GM12874 (cell line): ENCODE measurements around the gene WNT9A.

Source experiments
- TF ChIP-seq, protein P1 (sequence below): IDR thresholded peaks from 2 replicates; pipeline ENCODE4 v1.5.1; 2011; ENCODE audit warnings: low read depth, mild to moderate bottlenecking, control low read depth, low read length, moderate library complexity; ENCODE audit not compliant: insufficient read depth

Gene WNT9A

DNA sequence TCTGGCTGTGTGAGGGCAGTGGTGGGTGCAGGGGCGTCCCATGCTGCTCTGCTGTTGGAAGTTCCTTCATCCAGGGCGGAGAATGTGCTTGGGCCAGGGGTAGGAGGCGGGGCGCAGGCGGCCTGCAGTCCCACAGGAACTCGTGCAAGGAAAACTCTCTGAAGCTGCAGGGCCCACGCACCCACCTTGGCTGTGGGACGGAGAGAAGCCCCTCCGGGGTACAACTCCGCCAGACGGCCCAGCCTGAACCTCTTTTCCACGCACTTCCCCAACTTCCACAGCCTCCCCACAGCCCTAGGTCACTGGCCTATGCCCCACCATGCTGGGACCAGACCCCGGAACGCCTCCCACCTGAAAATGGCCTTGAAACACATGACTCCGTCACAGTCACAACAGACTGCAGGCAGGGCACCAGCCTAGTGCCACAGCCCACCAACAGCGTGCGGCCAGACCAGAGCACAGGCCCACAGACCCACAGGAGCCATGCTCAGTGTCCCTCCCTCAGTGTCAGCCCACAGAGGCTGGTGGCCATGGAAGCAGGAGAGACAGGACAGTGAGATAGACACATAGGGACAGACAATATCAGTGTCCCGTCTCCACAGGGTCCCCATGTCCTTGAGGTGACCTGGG lies 47.8 kb downstream of the WNT9A start:
- TF ChIP-seq, protein P1, sequence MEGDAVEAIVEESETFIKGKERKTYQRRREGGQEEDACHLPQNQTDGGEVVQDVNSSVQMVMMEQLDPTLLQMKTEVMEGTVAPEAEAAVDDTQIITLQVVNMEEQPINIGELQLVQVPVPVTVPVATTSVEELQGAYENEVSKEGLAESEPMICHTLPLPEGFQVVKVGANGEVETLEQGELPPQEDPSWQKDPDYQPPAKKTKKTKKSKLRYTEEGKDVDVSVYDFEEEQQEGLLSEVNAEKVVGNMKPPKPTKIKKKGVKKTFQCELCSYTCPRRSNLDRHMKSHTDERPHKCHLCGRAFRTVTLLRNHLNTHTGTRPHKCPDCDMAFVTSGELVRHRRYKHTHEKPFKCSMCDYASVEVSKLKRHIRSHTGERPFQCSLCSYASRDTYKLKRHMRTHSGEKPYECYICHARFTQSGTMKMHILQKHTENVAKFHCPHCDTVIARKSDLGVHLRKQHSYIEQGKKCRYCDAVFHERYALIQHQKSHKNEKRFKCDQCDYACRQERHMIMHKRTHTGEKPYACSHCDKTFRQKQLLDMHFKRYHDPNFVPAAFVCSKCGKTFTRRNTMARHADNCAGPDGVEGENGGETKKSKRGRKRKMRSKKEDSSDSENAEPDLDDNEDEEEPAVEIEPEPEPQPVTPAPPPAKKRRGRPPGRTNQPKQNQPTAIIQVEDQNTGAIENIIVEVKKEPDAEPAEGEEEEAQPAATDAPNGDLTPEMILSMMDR = no peak

DNA sequence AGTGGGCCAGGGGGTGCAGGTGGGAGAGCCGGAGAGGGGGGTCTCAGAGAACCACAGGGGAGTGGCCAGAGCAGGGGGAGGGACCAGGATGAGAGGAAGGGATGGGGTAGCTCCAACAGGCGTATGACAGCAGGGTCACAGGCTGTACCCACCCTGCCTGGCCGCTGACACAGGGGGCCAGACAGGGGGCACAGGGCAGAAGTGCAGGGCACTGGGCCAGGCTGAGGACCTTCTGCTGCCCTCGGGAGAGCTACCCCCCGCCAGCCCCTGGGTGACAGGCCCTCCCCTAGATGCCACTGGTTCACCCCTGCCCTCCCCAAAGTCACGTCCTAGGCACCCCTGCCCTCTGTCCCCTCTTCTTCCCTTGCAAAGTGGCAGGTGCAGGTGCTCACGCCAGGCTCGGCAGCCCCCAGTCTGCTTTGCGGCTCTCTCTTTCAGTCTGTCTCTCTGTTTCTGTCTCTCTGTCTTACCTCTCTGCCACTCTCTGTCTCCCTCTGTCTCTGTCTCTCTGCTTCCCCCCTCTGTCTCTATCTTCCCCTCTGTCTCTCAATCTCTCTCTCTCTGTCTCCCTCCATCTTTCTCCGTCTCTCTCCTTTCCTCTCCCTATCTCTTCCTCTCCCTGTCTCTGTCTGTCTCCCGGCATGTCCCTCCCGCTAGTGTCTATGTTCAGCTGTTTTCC lies 48.5 kb downstream of the WNT9A start:
- TF ChIP-seq, protein P1 = no peak

DNA sequence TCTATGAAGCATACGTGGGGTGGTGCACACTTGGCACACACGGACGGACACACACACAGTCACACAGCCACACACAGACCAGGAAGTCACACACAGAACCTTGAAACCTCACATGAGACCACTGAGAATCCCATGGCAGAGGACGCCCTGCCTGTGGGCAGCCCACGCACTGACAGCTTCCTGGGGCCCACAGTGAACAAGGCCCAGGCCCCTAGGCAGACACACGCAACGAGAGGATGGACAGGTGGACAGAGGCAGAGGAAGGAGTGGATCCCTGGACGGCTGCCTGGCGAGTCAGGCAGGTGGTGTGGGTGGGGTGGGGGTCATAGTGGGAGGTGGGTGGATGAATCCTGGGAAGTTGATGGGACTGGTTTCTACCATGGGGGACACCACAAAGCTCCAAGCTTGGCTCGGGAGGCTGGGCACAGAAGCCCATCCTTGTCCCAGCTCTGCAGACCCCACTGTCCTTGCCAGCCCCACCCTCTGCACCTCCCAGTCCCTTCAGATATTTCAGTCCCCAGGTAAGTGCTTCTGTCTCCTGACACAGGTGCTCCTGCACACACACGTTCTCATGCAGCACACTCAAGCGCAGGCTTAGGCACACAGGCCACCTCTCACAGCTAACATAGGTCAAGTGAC lies 49.1 kb downstream of the WNT9A start:
- TF ChIP-seq, protein P1 = no peak

DNA sequence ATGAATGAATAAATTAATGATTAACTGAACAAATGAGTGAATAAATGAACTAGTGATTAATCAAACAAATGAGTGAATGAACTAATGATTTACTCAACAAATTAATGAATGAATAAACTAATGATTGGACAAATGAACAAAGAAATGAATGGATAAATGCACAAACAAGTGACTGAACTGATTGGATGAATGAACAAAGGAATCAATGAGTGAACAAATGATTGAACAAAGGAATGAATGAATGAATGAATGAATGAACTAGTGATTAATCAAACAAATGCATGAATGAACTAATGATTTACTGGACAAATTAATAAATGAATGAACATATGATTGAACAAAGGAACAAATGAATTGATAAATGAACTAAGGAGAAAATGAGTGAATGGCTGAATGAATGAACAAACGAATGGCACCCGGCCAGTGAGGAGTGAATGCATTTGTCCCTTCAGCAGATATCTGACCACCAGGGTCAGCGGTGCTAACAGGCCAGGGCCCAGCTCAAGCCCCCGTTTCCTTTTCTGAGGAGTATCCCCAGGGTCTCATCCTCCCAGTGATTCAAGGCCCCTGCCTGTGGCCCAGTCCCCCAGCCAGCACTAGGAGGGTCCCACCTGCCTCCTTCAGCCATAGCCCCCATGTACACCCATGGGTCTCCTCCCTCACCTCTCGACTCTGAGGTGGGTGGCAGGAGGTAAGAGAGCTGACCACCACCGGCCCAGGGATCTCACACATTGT lies 49.9 kb downstream of the WNT9A start:
- TF ChIP-seq, protein P1 = no peak

DNA sequence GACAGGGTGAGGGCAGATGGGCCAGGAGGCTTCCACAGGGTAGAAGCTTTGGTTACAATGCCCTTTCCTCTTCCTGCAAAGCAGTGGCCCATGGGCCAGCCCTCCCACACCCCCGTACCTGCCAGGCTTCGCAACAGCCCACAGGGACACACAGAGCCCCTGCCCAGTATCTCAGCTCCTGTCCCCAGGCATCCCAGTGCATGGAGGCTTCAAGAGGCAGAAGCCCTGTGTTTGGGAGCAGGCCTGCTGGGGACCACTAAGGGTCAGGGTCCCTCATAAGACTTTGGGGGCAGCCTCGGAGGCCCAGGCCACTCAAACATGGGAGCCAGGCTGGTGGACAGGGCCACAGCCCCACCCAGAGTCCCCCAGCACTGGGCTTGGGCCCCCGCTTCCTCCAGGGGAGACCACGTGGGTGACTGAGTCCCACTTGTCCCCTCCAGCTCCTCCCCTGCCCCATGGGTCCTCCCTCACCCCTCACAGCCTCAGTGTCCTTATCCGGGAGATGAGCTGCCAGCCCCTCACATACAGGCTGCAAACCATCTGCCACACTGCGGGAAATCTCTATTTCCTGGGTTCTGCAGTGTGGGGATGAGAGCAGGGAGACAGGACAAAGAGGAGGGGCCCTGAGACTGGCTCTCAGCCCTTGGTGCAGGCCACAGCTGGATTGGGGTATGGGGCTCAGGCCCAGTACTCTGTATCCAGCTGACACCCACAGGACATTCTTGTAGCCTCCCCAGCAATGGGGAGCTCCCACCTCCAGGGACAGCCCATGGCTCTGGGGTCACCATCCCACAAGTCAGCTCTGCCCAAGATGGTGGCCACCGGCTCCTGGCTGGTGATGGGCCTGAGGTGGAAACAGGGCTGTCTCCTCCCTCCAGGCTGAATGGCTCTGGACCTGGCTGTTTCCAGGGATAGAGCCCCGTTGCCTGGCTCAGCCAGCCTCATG lies 50.7 kb downstream of the WNT9A start:
- TF ChIP-seq, protein P1 = no peak

DNA sequence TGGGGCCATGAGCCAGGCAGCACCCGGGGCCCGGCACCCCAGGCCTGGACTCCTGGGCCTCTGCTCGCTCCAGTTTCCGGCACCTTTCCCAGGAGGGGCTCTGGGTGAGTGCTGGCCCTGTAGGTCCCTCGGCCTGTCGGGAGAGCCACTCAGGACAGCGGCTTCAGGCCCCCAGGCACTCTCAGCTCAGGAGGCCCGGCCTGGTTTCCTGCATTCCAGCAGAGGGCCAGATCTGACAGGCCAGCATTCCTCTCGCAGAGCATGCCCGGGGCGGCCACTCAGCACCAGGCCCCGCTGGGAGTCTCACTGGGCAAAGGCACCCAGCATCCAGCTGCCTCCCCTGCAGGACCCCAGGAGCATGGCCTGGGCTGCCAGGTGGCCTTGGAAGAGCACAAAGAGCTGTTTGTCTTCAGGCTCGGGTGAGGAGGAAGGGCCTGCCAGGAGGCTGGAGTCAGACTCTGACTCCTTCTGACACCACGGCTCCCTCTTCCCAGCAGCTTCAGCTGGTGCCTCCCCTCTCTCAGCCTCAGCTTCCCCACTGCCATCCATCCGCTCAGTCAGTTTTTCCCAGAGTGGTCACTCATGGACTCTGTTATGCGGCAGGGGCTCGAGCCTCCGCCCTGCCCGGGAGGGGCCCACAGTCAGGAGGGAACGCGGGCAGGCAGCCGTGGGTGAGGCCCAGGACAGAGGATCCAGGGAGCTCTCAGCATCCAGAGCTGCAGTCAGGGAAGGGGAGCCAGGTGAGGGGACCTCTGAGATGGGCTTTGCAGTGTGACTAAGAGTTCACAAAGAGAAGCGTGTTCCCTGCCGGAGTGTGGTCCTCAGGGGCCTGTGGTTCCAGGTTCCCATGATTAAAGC lies 51.7 kb downstream of the WNT9A start:
- TF ChIP-seq, protein P1 = no peak
